Measurements from ENCODE around the gene ISY1. TPM values are rescaled to one million over a fixed set of nuclear protein-coding genes. Genes with fewer than 3 reads are reported as not detected.
"Not testable (repeated sequence)": the region's sequence is repeated elsewhere in the genome, so short reads cannot be mapped to it uniquely, and the experiment has no call there.

The ISY1 gene
- polyA plus RNA-seq, 2 of the 4 experiments (the other 2 are of a cell fraction) = 23.2 to 27.6 TPM

DNA sequence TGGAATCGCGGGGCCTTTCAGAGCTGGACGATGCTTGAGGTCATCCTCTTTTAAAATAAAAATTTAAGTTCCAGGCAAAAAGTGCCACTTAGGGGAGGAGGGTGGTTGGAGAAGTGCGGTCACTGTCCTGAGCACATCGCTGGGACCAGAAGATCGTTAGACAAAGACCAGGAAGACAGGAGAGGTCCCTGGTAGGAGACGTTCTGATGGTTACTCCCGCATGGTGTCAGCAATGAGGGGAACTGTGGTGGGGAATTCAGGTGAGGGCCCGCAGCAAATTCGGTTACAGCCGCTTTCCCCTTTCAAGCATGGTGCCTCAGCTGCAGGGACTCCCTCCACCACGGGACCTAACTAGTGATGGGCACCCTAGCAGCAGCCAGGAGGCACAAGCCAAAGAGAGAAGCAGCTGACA is 1.0 kb upstream of the ISY1 start:
- POLR2A ChIA-PET = interaction anchor here (0.6 to 2.2 kb wide), 10 partner anchors 22 to 191 kb away, joined by 3 to 24 read pairs (median 7); partner anchors contain the start of genes CNBP, COPG1 and RAB43
- TF ChIP-seq RAD21 (conservative IDR thresholded peaks at IDR 0.05 in 1 of 2, IDR thresholded peaks at IDR 0.05 in 1 of 2) (no peak), MAFK (IDR thresholded peaks at IDR 0.05; ENCODE audit: partially characterized antibody) (no peak), EHF (CRISPR knock-in tag; IDR thresholded peaks at IDR 0.05) (no peak), FOXS1 (CRISPR knock-in tag; IDR thresholded peaks at IDR 0.05) (no peak), ZNF302 (CRISPR knock-in tag; IDR thresholded peaks at IDR 0.05) (no peak), HOXB13 (CRISPR knock-in tag; IDR thresholded peaks at IDR 0.05; ENCODE audit: low read depth) (no peak), ZC3H11A (IDR thresholded peaks at IDR 0.05) (no peak), MYC (IDR thresholded peaks at IDR 0.05; ENCODE audit: borderline replicate concordance, low read length) (no peak), TFCP2L1 (CRISPR knock-in tag; IDR thresholded peaks at IDR 0.05) (no peak)
- Histone ChIP-seq H3K4me1 (peaks cover 16% of the 10 kb centered on the region; the same call in 2 of the 3 replicates), H3K4me2 (peak overlapping the region; percentile 95), H3K9me3 (no peaks in the 10 kb centered on the region), H3K27ac (peak overlapping the region; percentile 95 to 100), H3K4me3 (peak overlapping the region; percentile 85)
- 4% methylated on average over 12 of the region's 12 CpGs for WGBS (ENCODE audit: missing lambda C conversion rate)
- CTCF ChIA-PET = interaction anchor here (0.6 to 4.3 kb wide), 20 partner anchors 9 to 192 kb away, joined by 3 to 83 read pairs (median 4); partner anchors contain the start of gene COPG1
- DNase-seq (ENCODE audit: low read depth in 1 of 2, low spot score in 1 of 2) (peak in 1 of 2 experiments; percentile 40), ATAC-seq (peak; percentile 46 to 51), FAIRE-seq (no peak)

DNA sequence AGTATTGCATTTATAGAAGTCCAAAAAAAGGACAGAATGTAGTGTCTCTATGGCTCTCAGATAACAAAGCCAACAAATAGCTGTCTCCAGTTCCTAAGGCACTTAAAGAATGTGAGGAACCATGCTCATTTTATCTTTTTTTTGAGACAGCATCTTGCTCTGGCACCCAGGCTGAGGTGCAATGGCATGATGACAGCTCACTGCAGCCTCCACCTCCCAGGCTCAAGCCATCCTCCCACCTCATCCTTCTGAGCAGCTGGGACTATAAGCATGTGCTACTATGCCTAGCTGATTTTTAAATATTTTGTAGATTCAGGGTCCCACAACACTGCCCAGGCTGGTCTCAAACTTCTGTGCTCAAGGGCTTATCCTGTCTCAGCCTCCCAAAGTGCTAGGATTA is 16.1 kb downstream of the ISY1 start:
- no peak for DNase-seq (ENCODE audit: low read depth in 1 of 2, low spot score in 1 of 2)
- POLR2A ChIA-PET = no interaction called here
- no peak for FAIRE-seq
- H3K9me3 ChIP-seq = no peaks in the 10 kb centered on the region
- H3K4me3 ChIP-seq = no peak overlapping the region
- no peak overlapping the region for H3K4me2 ChIP-seq
- no peak for ATAC-seq
- TF ChIP-seq EHF (CRISPR knock-in tag; IDR thresholded peaks at IDR 0.05) = no peak
- TF ChIP-seq, protein P1, sequence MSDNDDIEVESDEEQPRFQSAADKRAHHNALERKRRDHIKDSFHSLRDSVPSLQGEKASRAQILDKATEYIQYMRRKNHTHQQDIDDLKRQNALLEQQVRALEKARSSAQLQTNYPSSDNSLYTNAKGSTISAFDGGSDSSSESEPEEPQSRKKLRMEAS (IDR thresholded peaks at IDR 0.05) = no peak
- TF ChIP-seq CBX2 (IDR thresholded peaks at IDR 0.05; ENCODE audit: borderline replicate concordance, low read depth) = no peak
- TF ChIP-seq POLR2AphosphoS2 (conservative IDR thresholded peaks at IDR 0.05; ENCODE audit: low read length) = no peak
- TF ChIP-seq, protein P2, sequence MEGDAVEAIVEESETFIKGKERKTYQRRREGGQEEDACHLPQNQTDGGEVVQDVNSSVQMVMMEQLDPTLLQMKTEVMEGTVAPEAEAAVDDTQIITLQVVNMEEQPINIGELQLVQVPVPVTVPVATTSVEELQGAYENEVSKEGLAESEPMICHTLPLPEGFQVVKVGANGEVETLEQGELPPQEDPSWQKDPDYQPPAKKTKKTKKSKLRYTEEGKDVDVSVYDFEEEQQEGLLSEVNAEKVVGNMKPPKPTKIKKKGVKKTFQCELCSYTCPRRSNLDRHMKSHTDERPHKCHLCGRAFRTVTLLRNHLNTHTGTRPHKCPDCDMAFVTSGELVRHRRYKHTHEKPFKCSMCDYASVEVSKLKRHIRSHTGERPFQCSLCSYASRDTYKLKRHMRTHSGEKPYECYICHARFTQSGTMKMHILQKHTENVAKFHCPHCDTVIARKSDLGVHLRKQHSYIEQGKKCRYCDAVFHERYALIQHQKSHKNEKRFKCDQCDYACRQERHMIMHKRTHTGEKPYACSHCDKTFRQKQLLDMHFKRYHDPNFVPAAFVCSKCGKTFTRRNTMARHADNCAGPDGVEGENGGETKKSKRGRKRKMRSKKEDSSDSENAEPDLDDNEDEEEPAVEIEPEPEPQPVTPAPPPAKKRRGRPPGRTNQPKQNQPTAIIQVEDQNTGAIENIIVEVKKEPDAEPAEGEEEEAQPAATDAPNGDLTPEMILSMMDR (IDR thresholded peaks at IDR 0.05) = no peak
- no peak for TF ChIP-seq JUNB (IDR thresholded peaks at IDR 0.05)
- CTCF ChIA-PET = interaction anchor here (0.9 to 2.1 kb wide), 3 partner anchors 80 to 174 kb away, joined by 3 to 4 read pairs (median 4); no protein-coding TSS in a partner anchor
- no peak overlapping the region for H3K27ac ChIP-seq
- H3K4me1 ChIP-seq = no peaks in the 10 kb centered on the region

DNA sequence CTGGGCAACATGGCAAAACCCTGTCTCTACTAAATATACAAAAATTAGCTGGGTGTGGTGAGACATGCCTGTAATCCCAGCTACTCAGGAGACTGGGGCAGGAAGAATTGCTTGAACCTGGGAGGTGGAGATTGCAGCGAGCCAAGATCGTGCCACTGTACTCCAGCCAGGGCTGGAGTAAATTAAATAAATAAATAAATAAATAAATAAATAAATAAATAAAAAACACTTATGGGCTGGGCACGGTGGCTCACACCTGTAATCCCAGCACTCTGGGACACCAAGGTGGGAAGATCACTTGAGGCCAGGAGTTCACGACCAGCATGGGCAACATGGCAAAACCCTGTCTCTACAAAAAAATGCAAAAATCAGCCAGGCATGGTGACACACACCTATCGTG is 19.9 kb downstream of the ISY1 start:
- POLR2A ChIA-PET; DNase-seq (ENCODE audit: low read depth in 1 of 2, low spot score in 1 of 2); ATAC-seq; H3K9me3 ChIP-seq; H3K4me1 ChIP-seq; H3K4me3 ChIP-seq; FAIRE-seq; H3K4me2 ChIP-seq; H3K27ac ChIP-seq: not testable (repeated sequence)
- 95% methylated on average over 5 of the region's 5 CpGs for WGBS (ENCODE audit: missing lambda C conversion rate)
- CTCF ChIA-PET = interaction anchor here (1.6 kb wide), 1 partner anchor 105 kb away, joined by 4 read pairs; no protein-coding TSS in a partner anchor
- peak; percentile 30 for TF ChIP-seq ZC3H11A (IDR thresholded peaks at IDR 0.05)

DNA sequence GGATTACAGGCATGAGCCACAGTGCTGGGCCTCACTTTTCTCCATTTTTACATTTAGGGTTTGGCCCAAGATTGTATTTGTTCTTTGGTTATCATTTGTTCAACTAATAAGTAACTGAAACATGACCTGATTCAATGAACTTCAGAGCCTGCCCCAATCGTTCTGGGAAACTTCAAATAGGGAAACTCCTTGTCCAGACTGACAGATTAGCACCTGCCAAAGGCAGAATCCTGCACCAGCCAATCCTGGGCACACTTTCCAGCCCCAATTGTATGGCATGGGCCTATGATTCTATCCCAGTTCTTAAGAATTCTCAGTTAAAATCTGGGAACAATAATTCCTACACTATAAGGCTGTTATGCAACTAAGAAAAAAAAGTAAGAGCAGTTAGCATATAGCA is 21.0 kb downstream of the ISY1 start:
- Histone ChIP-seq H3K9me3 (no peaks in the 10 kb centered on the region), H3K27ac (no peak overlapping the region), H3K4me2 (no peak overlapping the region), H3K4me3 (no peak overlapping the region), H3K4me1 (no peaks in the 10 kb centered on the region)
- CTCF ChIA-PET = interaction anchor here (1.6 kb wide), 1 partner anchor 106 kb away, joined by 4 read pairs; no protein-coding TSS in a partner anchor
- ATAC-seq (no peak), FAIRE-seq (no peak), DNase-seq (ENCODE audit: low read depth in 1 of 2, low spot score in 1 of 2) (no peak)
- 7% methylated on average over 1 of the region's 1 CpG for WGBS (ENCODE audit: missing lambda C conversion rate)
- POLR2A ChIA-PET = no interaction called here
- no peak for TF ChIP-seq ESRRA (IDR thresholded peaks at IDR 0.05; ENCODE audit: borderline replicate concordance, low read length)
- no peak for TF ChIP-seq HOXB5 (CRISPR knock-in tag; IDR thresholded peaks at IDR 0.05)
- TF ChIP-seq GATA3 (IDR thresholded peaks at IDR 0.05; ENCODE audit: borderline replicate concordance) = no peak
- no peak for TF ChIP-seq MYC (IDR thresholded peaks at IDR 0.05; ENCODE audit: borderline replicate concordance, low read length)
- no peak for TF ChIP-seq EHF (CRISPR knock-in tag; IDR thresholded peaks at IDR 0.05)
- TF ChIP-seq NPAS2 (CRISPR knock-in tag; IDR thresholded peaks at IDR 0.05; ENCODE audit: borderline replicate concordance) = no peak
- TF ChIP-seq, protein P3, sequence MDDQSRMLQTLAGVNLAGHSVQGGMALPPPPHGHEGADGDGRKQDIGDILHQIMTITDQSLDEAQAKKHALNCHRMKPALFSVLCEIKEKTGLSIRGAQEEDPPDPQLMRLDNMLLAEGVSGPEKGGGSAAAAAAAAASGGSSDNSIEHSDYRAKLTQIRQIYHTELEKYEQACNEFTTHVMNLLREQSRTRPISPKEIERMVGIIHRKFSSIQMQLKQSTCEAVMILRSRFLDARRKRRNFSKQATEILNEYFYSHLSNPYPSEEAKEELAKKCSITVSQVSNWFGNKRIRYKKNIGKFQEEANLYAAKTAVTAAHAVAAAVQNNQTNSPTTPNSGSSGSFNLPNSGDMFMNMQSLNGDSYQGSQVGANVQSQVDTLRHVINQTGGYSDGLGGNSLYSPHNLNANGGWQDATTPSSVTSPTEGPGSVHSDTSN (IDR thresholded peaks at IDR 0.05) = no peak
- no peak for TF ChIP-seq RCOR1 (IDR thresholded peaks at IDR 0.05; ENCODE audit: low read depth, low read length)
- TF ChIP-seq PHF8 (IDR thresholded peaks at IDR 0.05; ENCODE audit: borderline replicate concordance, low read depth) = no peak
- TF ChIP-seq RARB (CRISPR knock-in tag; IDR thresholded peaks at IDR 0.05) = no peak

DNA sequence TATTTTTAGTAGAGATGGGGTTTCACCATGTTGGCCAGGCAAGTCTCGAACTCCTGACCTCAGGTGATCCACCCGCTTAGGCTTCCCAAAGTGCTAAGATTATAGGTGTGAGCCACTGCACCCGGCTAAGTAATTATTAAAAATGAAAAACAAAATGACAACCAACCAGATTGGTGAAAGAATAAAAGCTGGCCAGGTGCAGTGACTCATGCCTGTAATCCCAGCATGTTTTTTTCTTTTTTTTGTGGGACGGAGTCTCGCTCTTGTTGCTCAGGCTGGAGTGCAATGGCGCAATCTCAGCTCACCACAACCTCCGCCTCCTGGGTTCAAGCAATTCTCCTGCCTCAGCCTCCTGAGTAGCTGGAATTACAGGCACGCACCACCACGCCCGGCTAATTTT is 24.6 kb downstream of the ISY1 start:
- 92% methylated on average over 10 of the region's 10 CpGs for WGBS (ENCODE audit: missing lambda C conversion rate)

More for the DNA sequence above, 24.6 kb downstream of the ISY1 start:
- H3K9me3 ChIP-seq; ATAC-seq; DNase-seq (ENCODE audit: low read depth in 1 of 2, low spot score in 1 of 2); H3K4me2 ChIP-seq; POLR2A ChIA-PET; FAIRE-seq; H3K27ac ChIP-seq; H3K4me1 ChIP-seq; H3K4me3 ChIP-seq: not testable (repeated sequence)
- CTCF ChIA-PET = interaction anchor here (0.7 to 1.5 kb wide), 4 partner anchors 9 to 109 kb away, joined by 3 to 5 read pairs (median 4); no protein-coding TSS in a partner anchor
